Endothelial cell of umbilical vein (primary cell): ENCODE data around the gene CAPN2. TPM values are rescaled to one million over a fixed set of nuclear protein-coding genes. Genes with fewer than 3 reads are reported as not detected.

Experiments used
- BruUV-seq: library from RNA; stranded (reverse); fragments of 400-500 nt; replicated peaks from 2 replicates; lab custom pipeline; 2021; lab: Mats Ljungman, UMichigan
- CTCF ChIA-PET: fragments of 300-600, 350-600 bp; sonication (Branson Sonifier 250); formaldehyde crosslinking; loops from one replicate; lab custom pipeline; 2021; ENCODE audit warnings: antibody characterized with exemption, inconsistent platforms; lab: Charles Lee
- POLR2A ChIA-PET: fragments of 300-600, 350-600 bp; sonication (Branson Sonifier 250); formaldehyde crosslinking; loops from one replicate; lab custom pipeline; 2021; ENCODE audit warnings: antibody characterized with exemption, inconsistent platforms; lab: Charles Lee
- DNase-seq: peaks from one replicate; pipeline ENCODE4 v3.0.0-alpha.2; 2011; ENCODE audit warnings: low read depth, low spot score
- FAIRE-seq: peaks from 2 replicates; lab custom pipeline; 2011; peaks lifted over from hg19 to GRCh38; lab: Jason Lieb, UNC
- H2AFZ ChIP-seq: 2 replicates; pipeline ENCODE4 v1.6.0; 2012; ENCODE audit warnings: low read depth, low read length, control low read depth, inconsistent platforms
- H3K27ac ChIP-seq: 2 replicates; pipeline ENCODE4 v1.5.1; 2011; ENCODE audit warnings: low read depth, mild to moderate bottlenecking, control low read depth, low read length, moderate library complexity; ENCODE audit not compliant: insufficient read depth
- H3K27me3 ChIP-seq, 2 experiments: 2 replicates each; pipeline versions ENCODE4 v1.6.0 to v1.6.1; 2011; ENCODE audit warnings: low read length in 2 of 2, mixed read lengths in 1 of 2; ENCODE audit not compliant: control insufficient read depth in 2 of 2, insufficient read depth in 2 of 2
- H3K36me3 ChIP-seq, 2 experiments: 2 replicates in 1 of 2; 3 replicates in 1 of 2; pipeline ENCODE4 v1.5.1; 2011; ENCODE audit warnings: low read length in 2 of 2, mild to moderate bottlenecking in 1 of 2, moderate library complexity in 1 of 2; ENCODE audit not compliant: control insufficient read depth in 2 of 2, insufficient read depth in 2 of 2; ENCODE audit errors: extremely low read depth in 1 of 2
- H3K4me1 ChIP-seq: 3 replicates; pipeline ENCODE4 v1.5.1; 2011; ENCODE audit warnings: mild to moderate bottlenecking, low read length; ENCODE audit not compliant: control insufficient read depth, insufficient read depth; ENCODE audit errors: extremely low read depth
- H3K4me2 ChIP-seq: 2 replicates; pipeline ENCODE4 v1.6.1; 2011; ENCODE audit warnings: low read length, control low read depth, mixed read lengths; ENCODE audit not compliant: insufficient read depth
- H3K4me3 ChIP-seq, 3 experiments: fragments of 200-600 bp in 1 of 3; sonication (generic), shearing (Covaris generic) in 1 of 3; replicated peaks in 1 of 3; 2 replicates each; pipeline ENCODE4 v1.5.1; 2011 to 2016; ENCODE audit warnings: control low read depth in 3 of 3, low read length in 3 of 3, mild to moderate bottlenecking in 2 of 3, inconsistent platforms in 1 of 3, low read depth in 1 of 3, moderate library complexity in 1 of 3; ENCODE audit not compliant: insufficient read depth in 1 of 3
- H3K79me2 ChIP-seq: 2 replicates; pipeline ENCODE4 v1.6.0; 2012; ENCODE audit warnings: low read length, inconsistent platforms; ENCODE audit not compliant: control insufficient read depth, insufficient read depth
- H3K9ac ChIP-seq: replicated peaks from 2 replicates; pipeline ENCODE3; 2011; ENCODE audit warnings: low read length, control low read depth; ENCODE audit not compliant: insufficient read depth; ENCODE audit errors: extremely low read depth
- H3K9me1 ChIP-seq: replicated peaks from 3 replicates; pipeline ENCODE4 v1.6.0; 2011; ENCODE audit warnings: mild to moderate bottlenecking, low read length; ENCODE audit not compliant: control insufficient read depth, insufficient read depth; ENCODE audit errors: extremely low read depth
- H3K9me3 ChIP-seq: replicated peaks from 2 replicates; pipeline ENCODE4 v1.5.1; 2012; ENCODE audit warnings: low read length, inconsistent platforms; ENCODE audit not compliant: control insufficient read depth, insufficient read depth
- H4K20me1 ChIP-seq: replicated peaks from 2 replicates; pipeline ENCODE3; 2011; ENCODE audit warnings: mild to moderate bottlenecking, low read length; ENCODE audit not compliant: control insufficient read depth, insufficient read depth; ENCODE audit errors: extremely low read depth
- CTCF ChIP-seq, 2 donors: IDR thresholded peaks; 1 replicate in 1 of 2; 2 replicates in 1 of 2; pipeline ENCODE4 v1.5.1; 2011; ENCODE audit warnings: low read length in 2 of 2, mild to moderate bottlenecking in 2 of 2, moderate library complexity in 2 of 2, control low read depth in 1 of 2, inconsistent platforms in 1 of 2, low read depth in 1 of 2; ENCODE audit not compliant: insufficient read depth in 1 of 2; ENCODE audit errors: extremely low read depth in 1 of 2
- EZH2 ChIP-seq: IDR thresholded peaks from 2 replicates; pipeline ENCODE4 v1.6.1; 2012; ENCODE audit warnings: borderline replicate concordance, low read depth, mild to moderate bottlenecking, moderate library complexity, low read length, inconsistent platforms; ENCODE audit not compliant: severe bottlenecking
- FOS ChIP-seq: IDR thresholded peaks from 2 replicates; pipeline ENCODE4 v1.6.1; 2011; ENCODE audit warnings: mild to moderate bottlenecking, low read length, moderate library complexity, borderline replicate concordance; ENCODE audit not compliant: insufficient read depth
- JUN ChIP-seq: IDR thresholded peaks from 2 replicates; pipeline ENCODE4 v1.6.1; 2011; ENCODE audit warnings: borderline replicate concordance, low read depth; ENCODE audit not compliant: insufficient read length, insufficient read depth
- MAX ChIP-seq: IDR thresholded peaks from 2 replicates; pipeline ENCODE4 v1.6.1; 2011; ENCODE audit not compliant: insufficient read depth, insufficient read length
- MYC ChIP-seq: IDR thresholded peaks from one replicate; pipeline ENCODE4 v1.6.1; 2011; ENCODE audit warnings: mild to moderate bottlenecking, low read depth, low read length
- POLR2A ChIP-seq: IDR thresholded peaks from 2 replicates; pipeline ENCODE4 v1.6.1; 2012; ENCODE audit warnings: low read depth, mild to moderate bottlenecking, control low read depth, low read length
- POLR2AphosphoS5 ChIP-seq: IDR thresholded peaks from 2 replicates; pipeline ENCODE4 v1.6.1; 2012; ENCODE audit warnings: low read depth, mild to moderate bottlenecking, control low read depth, low read length, moderate library complexity; ENCODE audit not compliant: insufficient read depth
- dilution Hi-C: fragments of 300-500 bp; cut with MboI; formaldehyde crosslinking; loops from one replicate; pipeline ENCODE4 v1.15.0; 2019; ENCODE audit warnings: low sequenced_read_pairs; ENCODE audit not compliant: extremely low pct_ligation_motif_present
- intact Hi-C: fragments of 100-400 bp; cut with micrococcal nuclease; formaldehyde crosslinking; loops from one replicate; pipeline ENCODE4 v1.10.0; 2022
- polyA plus RNA-seq, 4 experiments: library from polyadenylated mRNA; depleted of rRNA in 3 of 4; stranded (reverse) in 3 of 4; unstranded in 1 of 4; fragments of >200 nt; gene quantifications; 2 replicates each; pipeline versions ENCODE4 v1.2.1 to v1.2.3, GENCODE V29; 2011 to 2012; ENCODE audit warnings: missing spikeins in 1 of 4
- total RNA-seq: library from RNA; stranded (reverse); gene quantifications from 2 replicates; pipeline ENCODE4 v1.2.3, GENCODE V29; 2021

CAPN2 gene
- total and polyA plus RNA-seq, 2 donors (not counting 3 experiments of a cell fraction or from before 2014, with no cell fraction given): 110 to 420 TPM

GRCh38 chr1:223761411-223761810 is 49.1 kb downstream of the CAPN2 start:
- CTCF ChIA-PET: interaction anchor here (1.3 to 2.3 kb wide), 3 partner anchors 11 to 49 kb away, joined by 4 to 7 read pairs (median 5); partner anchors contain the start of gene CAPN2
- Histone ChIP-seq H3K79me2 (peaks cover 2% of the 10 kb centered on the region), H3K9me3 (no peaks in the 10 kb centered on the region), H3K27ac (no peak overlapping the region), H4K20me1 (no peaks in the 10 kb centered on the region), H2AFZ (no peak overlapping the region), H3K9me1 (no peaks in the 10 kb centered on the region), H3K4me3 (no peak overlapping the region), H3K4me2 (no peak overlapping the region), H3K36me3 (peaks cover 17 to 33% of the 10 kb centered on the region in 2 experiments), H3K9ac (no peak overlapping the region), H3K4me1 (no peaks in the 10 kb centered on the region), H3K27me3 (no peaks in the 10 kb centered on the region)
- TF ChIP-seq POLR2AphosphoS5 (peak; percentile 0), JUN (no peak), CTCF (IDR thresholded peaks at IDR 0.05; ENCODE audit: extremely low read depth in 1 of 2, insufficient read depth in 1 of 2, low read depth in 1 of 2, low read length in 2 of 2) (no peak), MAX (no peak), FOS (no peak), POLR2A (no peak), MYC (no peak), EZH2 (no peak)
- dilution Hi-C loops (no loop called here), intact Hi-C loops (loop anchor here (2.0 kb wide), 1 partner anchor 13 kb away; no protein-coding TSS in a partner anchor)
- POLR2A ChIA-PET: no interaction called here
- no TSS peak for BruUV-seq
- DNase-seq (no peak), FAIRE-seq (no peak)
